ENCODE data around the gene TTF2. TPM values are rescaled to one million over a fixed set of nuclear protein-coding genes. Genes with fewer than 3 reads are reported as not detected.

The TTF2 gene
- total RNA-seq, 1 donor from 2014 or later = 37.7 TPM

DNA sequence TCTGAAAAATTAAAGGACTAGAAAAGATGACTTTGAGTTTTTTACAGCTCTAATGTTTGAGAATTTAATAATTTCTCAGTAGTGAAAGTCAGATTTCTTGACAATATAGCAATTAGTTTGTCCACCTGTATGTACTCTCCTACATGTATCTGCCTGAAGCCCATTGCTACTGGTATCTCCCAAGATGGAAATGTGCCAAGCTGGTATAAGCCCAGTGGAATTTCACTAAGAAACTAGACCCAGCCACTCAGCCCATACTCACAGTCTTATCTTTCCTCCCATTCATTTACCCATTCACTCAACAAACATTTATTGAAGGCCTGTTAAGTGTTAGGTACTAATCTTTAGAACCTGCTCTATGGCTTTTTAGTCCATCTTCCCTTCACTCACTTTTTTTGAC is 83.0 kb downstream of the TTF2 start:
- ChIA-PET POLR2A (no interaction called here), CTCF (interaction anchor here (1.7 kb wide), 1 partner anchor 14 kb away, joined by 5 read pairs; no protein-coding TSS in a partner anchor)
- ATAC-seq (ENCODE audit: low read depth) = no peak
- Mint-ChIP-seq H3K27ac (no peak overlapping the region), H3K9me3 (no peaks in the 10 kb centered on the region), H3K36me3 (ENCODE audit: low read depth) (no peaks in the 10 kb centered on the region), H3K27me3 (peaks cover 12% of the 10 kb centered on the region), H3K4me1 (no peaks in the 10 kb centered on the region), H3K4me3 (no peak overlapping the region)
- TF ChIP-seq, protein P1, sequence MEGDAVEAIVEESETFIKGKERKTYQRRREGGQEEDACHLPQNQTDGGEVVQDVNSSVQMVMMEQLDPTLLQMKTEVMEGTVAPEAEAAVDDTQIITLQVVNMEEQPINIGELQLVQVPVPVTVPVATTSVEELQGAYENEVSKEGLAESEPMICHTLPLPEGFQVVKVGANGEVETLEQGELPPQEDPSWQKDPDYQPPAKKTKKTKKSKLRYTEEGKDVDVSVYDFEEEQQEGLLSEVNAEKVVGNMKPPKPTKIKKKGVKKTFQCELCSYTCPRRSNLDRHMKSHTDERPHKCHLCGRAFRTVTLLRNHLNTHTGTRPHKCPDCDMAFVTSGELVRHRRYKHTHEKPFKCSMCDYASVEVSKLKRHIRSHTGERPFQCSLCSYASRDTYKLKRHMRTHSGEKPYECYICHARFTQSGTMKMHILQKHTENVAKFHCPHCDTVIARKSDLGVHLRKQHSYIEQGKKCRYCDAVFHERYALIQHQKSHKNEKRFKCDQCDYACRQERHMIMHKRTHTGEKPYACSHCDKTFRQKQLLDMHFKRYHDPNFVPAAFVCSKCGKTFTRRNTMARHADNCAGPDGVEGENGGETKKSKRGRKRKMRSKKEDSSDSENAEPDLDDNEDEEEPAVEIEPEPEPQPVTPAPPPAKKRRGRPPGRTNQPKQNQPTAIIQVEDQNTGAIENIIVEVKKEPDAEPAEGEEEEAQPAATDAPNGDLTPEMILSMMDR (IDR thresholded peaks at IDR 0.05) = no peak
- no peak for DNase-seq
- intact Hi-C loops (cut with micrococcal nuclease) = no loop called here

DNA sequence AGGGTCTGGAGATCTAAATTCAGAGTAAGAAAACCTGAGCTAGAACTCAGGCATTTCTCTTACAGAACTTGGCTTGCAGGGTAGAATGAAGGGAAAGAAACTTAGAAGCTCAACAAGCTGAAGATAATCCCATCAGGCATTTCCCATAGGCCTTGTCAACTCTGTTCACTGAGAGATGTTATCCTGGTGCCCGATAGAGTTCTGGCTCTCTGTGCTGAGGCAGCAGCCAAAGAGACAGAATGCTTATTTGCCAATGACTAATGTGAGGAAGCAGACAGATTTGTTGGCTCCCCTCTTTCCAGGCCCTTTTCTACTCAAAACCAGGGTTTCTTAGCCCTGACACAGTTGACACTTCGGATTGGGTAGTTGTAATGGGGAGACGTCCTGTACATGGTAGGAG is 83.7 kb downstream of the TTF2 start:
- DNase-seq = no peak
- POLR2A ChIA-PET = no interaction called here
- CTCF ChIA-PET = no interaction called here
- ATAC-seq (ENCODE audit: low read depth) = no peak
- TF ChIP-seq, protein P1 (IDR thresholded peaks at IDR 0.05) = no peak
- no peak overlapping the region for H3K4me3 Mint-ChIP-seq
- intact Hi-C loops (cut with micrococcal nuclease) = no loop called here
- H3K27me3 Mint-ChIP-seq = peaks cover 12% of the 10 kb centered on the region
- H3K36me3 Mint-ChIP-seq (ENCODE audit: low read depth) = no peaks in the 10 kb centered on the region
- no peaks in the 10 kb centered on the region for H3K4me1 Mint-ChIP-seq
- H3K27ac Mint-ChIP-seq = no peak overlapping the region
- no peaks in the 10 kb centered on the region for H3K9me3 Mint-ChIP-seq

DNA sequence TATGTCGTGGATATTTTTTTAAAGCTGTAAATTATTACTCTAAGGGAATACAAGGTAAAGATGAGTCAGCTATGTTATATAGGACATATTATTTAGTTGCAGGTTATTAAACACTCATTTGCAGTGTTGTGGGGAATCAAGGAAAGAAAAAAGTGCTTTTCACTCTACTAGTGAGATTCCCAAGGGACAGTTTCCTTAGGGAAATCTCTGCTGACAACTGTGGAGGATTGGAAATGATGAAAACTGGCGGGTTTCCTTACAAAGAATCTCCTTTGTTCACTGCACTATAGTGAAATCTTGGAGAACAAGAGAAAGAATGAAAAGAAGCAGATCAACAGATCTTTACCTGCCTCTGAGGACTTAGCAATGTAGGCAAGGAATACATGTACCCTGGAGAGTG is 85.9 kb downstream of the TTF2 start:
- ChIA-PET POLR2A (no interaction called here), CTCF (interaction anchor here (1.3 kb wide), 1 partner anchor 18 kb away, joined by 3 read pairs; no protein-coding TSS in a partner anchor)
- Mint-ChIP-seq H3K27me3 (peaks cover 12% of the 10 kb centered on the region), H3K36me3 (ENCODE audit: low read depth) (no peaks in the 10 kb centered on the region), H3K4me1 (no peaks in the 10 kb centered on the region), H3K4me3 (no peak overlapping the region), H3K9me3 (no peaks in the 10 kb centered on the region), H3K27ac (no peak overlapping the region)
- ATAC-seq (ENCODE audit: low read depth) (no peak), DNase-seq (no peak)
- intact Hi-C loops (cut with micrococcal nuclease) = no loop called here
- TF ChIP-seq, protein P1 (IDR thresholded peaks at IDR 0.05) = no peak

DNA sequence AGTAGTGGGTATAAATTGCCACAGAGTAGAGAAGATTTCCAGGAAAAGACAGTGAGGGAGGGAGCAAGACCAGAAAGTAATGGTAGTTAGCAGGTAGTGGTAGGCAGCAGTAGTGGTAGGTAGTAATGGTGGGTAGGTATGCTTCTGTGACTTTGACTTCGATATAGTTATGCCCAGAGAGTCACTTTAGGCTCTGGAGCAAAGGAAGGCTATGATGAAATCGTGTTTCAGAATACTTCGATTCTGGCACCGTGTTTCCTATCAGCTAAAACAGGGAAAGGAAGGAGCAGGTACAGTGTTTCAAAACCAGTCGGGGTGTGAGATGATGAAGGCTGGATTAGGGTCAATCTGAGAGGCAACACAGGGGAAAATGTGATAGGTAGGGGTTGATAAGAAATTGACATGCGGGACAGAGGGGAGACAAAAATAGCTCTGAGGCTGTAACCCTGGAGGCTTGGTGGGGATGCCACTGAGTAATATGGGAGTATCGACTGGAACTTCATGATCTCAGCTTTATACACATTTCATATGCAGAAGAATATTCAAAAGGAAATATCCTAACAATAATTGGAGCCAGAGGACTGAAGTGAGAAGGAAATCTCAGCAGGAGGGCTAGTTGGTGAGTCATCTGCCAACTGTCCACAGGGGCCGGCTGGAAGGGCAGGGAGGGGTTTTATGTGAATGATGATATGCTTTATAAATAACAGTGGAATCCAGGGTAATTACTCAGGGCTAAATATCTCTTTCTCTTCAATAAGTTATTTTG is 86.6 kb downstream of the TTF2 start:
- ATAC-seq (ENCODE audit: low read depth) = no peak
- Mint-ChIP-seq H3K27me3 (peaks cover 12% of the 10 kb centered on the region), H3K4me1 (no peaks in the 10 kb centered on the region), H3K9me3 (peaks cover 2% of the 10 kb centered on the region), H3K27ac (no peak overlapping the region), H3K4me3 (no peak overlapping the region), H3K36me3 (ENCODE audit: low read depth) (no peaks in the 10 kb centered on the region)
- intact Hi-C loops (cut with micrococcal nuclease) = no loop called here
- ChIA-PET CTCF (interaction anchor here (1.3 kb wide), 1 partner anchor 18 kb away, joined by 3 read pairs; no protein-coding TSS in a partner anchor), POLR2A (no interaction called here)
- DNase-seq = no peak
- TF ChIP-seq, protein P1 (IDR thresholded peaks at IDR 0.05) = no peak

DNA sequence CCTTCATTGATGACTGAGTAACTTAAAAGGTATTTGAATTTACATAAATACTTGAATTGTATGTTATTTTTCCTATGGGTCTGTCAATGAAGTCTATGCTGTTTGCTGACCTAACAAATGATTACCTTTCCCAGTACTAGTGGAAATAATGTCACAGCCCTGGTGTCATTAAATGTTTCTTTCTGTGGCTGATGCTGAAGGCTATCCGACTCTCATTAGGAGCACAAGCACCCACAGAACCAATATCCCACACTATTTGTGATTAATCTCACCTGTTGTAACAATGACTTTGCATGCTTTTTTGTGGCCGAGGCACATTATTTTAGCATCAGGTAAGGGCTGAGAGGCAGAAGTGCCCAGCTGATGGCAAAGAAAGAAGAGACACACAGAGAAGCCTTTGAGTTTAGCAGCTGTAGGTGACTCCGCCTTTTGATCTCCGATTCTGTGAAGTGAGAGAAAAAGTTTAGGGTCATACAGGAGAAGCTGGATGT is 87.3 kb downstream of the TTF2 start:
- no peaks in the 10 kb centered on the region for H3K36me3 Mint-ChIP-seq (ENCODE audit: low read depth)
- intact Hi-C loops (cut with micrococcal nuclease) = no loop called here
- no peak overlapping the region for H3K4me3 Mint-ChIP-seq
- H3K9me3 Mint-ChIP-seq = peaks cover 3% of the 10 kb centered on the region
- TF ChIP-seq, protein P1 (IDR thresholded peaks at IDR 0.05) = no peak
- no peak overlapping the region for H3K27ac Mint-ChIP-seq
- POLR2A ChIA-PET = no interaction called here
- ATAC-seq (ENCODE audit: low read depth) = no peak
- H3K27me3 Mint-ChIP-seq = peaks cover 12% of the 10 kb centered on the region
- DNase-seq = no peak
- CTCF ChIA-PET = no interaction called here
- no peaks in the 10 kb centered on the region for H3K4me1 Mint-ChIP-seq
